ENCODE measurements around the gene EPHA6. TPM values are rescaled to one million over a fixed set of nuclear protein-coding genes. Genes with fewer than 3 reads are reported as not detected.

The EPHA6 gene
- total and polyA plus RNA-seq, 2 donors (not counting 3 experiments of a cell fraction or from before 2014, with no cell fraction given) = not detected

- no peak overlapping the region for H3K9ac ChIP-seq (replicated peaks; ENCODE audit: extremely low read depth, insufficient read depth, low read length)
- BruUV-seq (replicated peaks) = no TSS peak
- no peak overlapping the region for H3K4me3 ChIP-seq (replicated peaks in 1 of 3; ENCODE audit: insufficient read depth in 1 of 3, low read depth in 1 of 3, low read length in 3 of 3)
- H3K9me3 ChIP-seq (replicated peaks; ENCODE audit: control insufficient read depth, insufficient read depth, low read length) = no peaks in the 10 kb centered on the region
- ChIA-PET POLR2A (no interaction called here), CTCF (no interaction called here)
- H3K36me3 ChIP-seq (ENCODE audit: control insufficient read depth in 2 of 2, extremely low read depth in 1 of 2, insufficient read depth in 2 of 2, low read length in 2 of 2) = no peaks in the 10 kb centered on the region
- dilution Hi-C loops (cut with MboI; ENCODE audit: extremely low pct_ligation_motif_present, low sequenced_read_pairs) = no loop called here
- H3K4me1 ChIP-seq (ENCODE audit: control insufficient read depth, extremely low read depth, insufficient read depth, low read length) = no peaks in the 10 kb centered on the region
- H3K79me2 ChIP-seq (ENCODE audit: control insufficient read depth, insufficient read depth, low read length) = no peaks in the 10 kb centered on the region
- TF ChIP-seq GATA2 (IDR thresholded peaks at IDR 0.05; ENCODE audit: insufficient read depth, insufficient read length, low read depth, low read length) = no peak
- no peak for TF ChIP-seq POLR2AphosphoS5 (IDR thresholded peaks at IDR 0.05; ENCODE audit: insufficient read depth, low read depth, low read length)
- TF ChIP-seq JUN (IDR thresholded peaks at IDR 0.05; ENCODE audit: borderline replicate concordance, insufficient read depth, insufficient read length, low read depth) = no peak
- no peak for TF ChIP-seq MAX (IDR thresholded peaks at IDR 0.05; ENCODE audit: insufficient read depth, insufficient read length)
- no peak for TF ChIP-seq MYC (IDR thresholded peaks at IDR 0.05; ENCODE audit: low read depth, low read length)
- TF ChIP-seq FOS (IDR thresholded peaks at IDR 0.05; ENCODE audit: borderline replicate concordance, insufficient read depth, low read length) = no peak
- TF ChIP-seq POLR2A (IDR thresholded peaks at IDR 0.05; ENCODE audit: low read depth, low read length) = no peak
- TF ChIP-seq, protein P1, sequence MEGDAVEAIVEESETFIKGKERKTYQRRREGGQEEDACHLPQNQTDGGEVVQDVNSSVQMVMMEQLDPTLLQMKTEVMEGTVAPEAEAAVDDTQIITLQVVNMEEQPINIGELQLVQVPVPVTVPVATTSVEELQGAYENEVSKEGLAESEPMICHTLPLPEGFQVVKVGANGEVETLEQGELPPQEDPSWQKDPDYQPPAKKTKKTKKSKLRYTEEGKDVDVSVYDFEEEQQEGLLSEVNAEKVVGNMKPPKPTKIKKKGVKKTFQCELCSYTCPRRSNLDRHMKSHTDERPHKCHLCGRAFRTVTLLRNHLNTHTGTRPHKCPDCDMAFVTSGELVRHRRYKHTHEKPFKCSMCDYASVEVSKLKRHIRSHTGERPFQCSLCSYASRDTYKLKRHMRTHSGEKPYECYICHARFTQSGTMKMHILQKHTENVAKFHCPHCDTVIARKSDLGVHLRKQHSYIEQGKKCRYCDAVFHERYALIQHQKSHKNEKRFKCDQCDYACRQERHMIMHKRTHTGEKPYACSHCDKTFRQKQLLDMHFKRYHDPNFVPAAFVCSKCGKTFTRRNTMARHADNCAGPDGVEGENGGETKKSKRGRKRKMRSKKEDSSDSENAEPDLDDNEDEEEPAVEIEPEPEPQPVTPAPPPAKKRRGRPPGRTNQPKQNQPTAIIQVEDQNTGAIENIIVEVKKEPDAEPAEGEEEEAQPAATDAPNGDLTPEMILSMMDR (IDR thresholded peaks at IDR 0.05; ENCODE audit: extremely low read depth in 1 of 2, insufficient read depth in 1 of 2, low read depth in 1 of 2, low read length in 2 of 2) = no peak
- no peak overlapping the region for H3K4me2 ChIP-seq (ENCODE audit: insufficient read depth, low read length)
- DNase-seq (ENCODE audit: low read depth, low spot score) (no peak), FAIRE-seq (no peak)
- H3K9me1 ChIP-seq (replicated peaks; ENCODE audit: control insufficient read depth, extremely low read depth, insufficient read depth, low read length) = no peaks in the 10 kb centered on the region
- H3K27me3 ChIP-seq (ENCODE audit: control insufficient read depth in 2 of 2, insufficient read depth in 2 of 2, low read length in 2 of 2) = no peaks in the 10 kb centered on the region
- intact Hi-C loops (cut with micrococcal nuclease) = no loop called here
- H2AFZ ChIP-seq (ENCODE audit: low read depth, low read length) = no peak overlapping the region
- no peaks in the 10 kb centered on the region for H4K20me1 ChIP-seq (replicated peaks; ENCODE audit: control insufficient read depth, extremely low read depth, insufficient read depth, low read length)
- no peak overlapping the region for H3K27ac ChIP-seq (ENCODE audit: insufficient read depth, low read depth, low read length)
Observed at GRCh38 chr3:97029972-97030371, 215.6 kb downstream of the EPHA6 start.

All from endothelial cell of umbilical vein (primary cell).